ENCODE measurements around the gene PCK1. TPM values are rescaled to one million over a fixed set of nuclear protein-coding genes. Genes with fewer than 3 reads are reported as not detected.

PCK1 gene
- total RNA-seq, 4 donors from 2014 or later: 16.1 to 131 (median 65.2) TPM

DNA sequence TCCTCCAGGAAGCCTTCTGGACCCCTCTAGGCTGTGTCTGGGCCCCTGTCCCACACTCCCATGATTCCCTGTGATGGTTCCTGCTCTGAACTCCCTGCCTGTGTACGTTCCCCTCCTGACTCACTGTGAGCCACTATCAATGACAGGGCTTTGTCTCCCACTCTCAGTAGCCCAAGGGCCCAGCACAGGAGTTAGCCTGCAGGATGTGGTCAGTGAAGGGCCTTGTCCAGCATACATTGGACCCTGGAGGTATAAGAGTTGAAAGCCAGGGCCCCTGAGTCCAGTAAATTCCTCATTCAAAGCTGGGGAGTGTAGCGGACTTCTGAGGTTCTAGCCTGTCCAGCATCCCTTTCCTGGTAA is 40.3 kb downstream of the PCK1 start:
- WGBS, 2 donors: 83% methylated on average over 2 of the region's 2 CpGs

DNA sequence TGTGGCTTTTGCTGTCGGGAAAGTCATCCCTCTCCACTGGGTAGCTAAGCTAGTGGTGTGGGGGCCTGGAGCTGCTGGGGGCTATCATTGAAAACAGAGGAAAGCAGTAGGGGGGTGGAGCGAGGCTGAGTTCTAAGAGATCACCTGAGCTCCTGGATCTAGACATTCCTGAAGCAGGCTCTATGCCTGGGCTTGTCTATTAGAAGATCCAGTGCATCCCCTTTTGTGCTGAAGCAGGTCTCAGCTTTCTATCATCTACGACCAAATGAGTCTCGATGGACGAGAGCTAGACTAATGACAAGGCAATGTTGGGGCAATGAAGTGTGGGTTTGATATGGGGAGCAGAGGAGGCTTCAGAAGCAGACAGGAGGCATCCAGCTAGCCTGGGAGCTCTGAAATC is 40.8 kb downstream of the PCK1 start:
- 75 to 94% methylated on average over 5 of the region's 5 CpGs for WGBS, 2 donors
- TF ChIP-seq, protein P1, sequence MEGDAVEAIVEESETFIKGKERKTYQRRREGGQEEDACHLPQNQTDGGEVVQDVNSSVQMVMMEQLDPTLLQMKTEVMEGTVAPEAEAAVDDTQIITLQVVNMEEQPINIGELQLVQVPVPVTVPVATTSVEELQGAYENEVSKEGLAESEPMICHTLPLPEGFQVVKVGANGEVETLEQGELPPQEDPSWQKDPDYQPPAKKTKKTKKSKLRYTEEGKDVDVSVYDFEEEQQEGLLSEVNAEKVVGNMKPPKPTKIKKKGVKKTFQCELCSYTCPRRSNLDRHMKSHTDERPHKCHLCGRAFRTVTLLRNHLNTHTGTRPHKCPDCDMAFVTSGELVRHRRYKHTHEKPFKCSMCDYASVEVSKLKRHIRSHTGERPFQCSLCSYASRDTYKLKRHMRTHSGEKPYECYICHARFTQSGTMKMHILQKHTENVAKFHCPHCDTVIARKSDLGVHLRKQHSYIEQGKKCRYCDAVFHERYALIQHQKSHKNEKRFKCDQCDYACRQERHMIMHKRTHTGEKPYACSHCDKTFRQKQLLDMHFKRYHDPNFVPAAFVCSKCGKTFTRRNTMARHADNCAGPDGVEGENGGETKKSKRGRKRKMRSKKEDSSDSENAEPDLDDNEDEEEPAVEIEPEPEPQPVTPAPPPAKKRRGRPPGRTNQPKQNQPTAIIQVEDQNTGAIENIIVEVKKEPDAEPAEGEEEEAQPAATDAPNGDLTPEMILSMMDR (IDR thresholded peaks at IDR 0.05): no peak
- TF ChIP-seq EP300 (IDR thresholded peaks at IDR 0.05) (no peak), POLR2A (IDR thresholded peaks at IDR 0.05) (no peak)
- Histone ChIP-seq H3K27ac (no peak overlapping the region), H3K27me3 (no peaks in the 10 kb centered on the region), H3K4me3 (no peak overlapping the region), H3K4me1 (peaks cover 0 to 6% (median 5%) of the 10 kb centered on the region in 4 donors), H3K36me3 (no peaks in the 10 kb centered on the region), H3K9me3 (no peaks in the 10 kb centered on the region)
- no peak for DNase-seq (ENCODE audit: low spot score in 2 of 2)

More for the DNA sequence above, 40.3 kb downstream of the PCK1 start:
- peaks cover 0 to 11% (median 6%) of the 10 kb centered on the region in 4 donors for H3K4me1 ChIP-seq
- no peak for TF ChIP-seq EP300 (IDR thresholded peaks at IDR 0.05)
- H3K27ac ChIP-seq: no peak overlapping the region
- no peaks in the 10 kb centered on the region for H3K36me3 ChIP-seq
- H3K27me3 ChIP-seq: no peaks in the 10 kb centered on the region
- no peak for DNase-seq (ENCODE audit: low spot score in 2 of 2)
- no peaks in the 10 kb centered on the region for H3K9me3 ChIP-seq
- no peak overlapping the region for H3K4me3 ChIP-seq

DNA sequence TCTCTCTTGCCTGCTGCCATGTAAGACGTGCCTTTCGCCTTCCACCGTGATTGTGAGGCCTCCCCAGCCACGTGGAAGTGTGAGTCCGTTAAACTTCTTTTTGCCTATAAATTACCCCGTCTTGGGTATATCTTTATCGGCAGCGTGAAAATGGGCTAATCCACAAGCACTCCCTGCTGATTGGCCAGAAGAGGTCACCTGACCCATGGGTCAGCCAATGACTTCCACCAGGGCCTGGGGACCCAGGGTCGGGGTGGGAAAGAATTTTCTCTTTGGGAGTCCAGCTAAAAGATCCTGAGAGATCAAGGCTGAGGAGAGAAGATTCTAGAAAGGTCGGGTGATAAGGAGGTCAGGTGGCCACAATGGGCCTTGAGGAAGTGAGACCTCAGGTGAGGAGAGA is 42.2 kb downstream of the PCK1 start:
- 92 to 93% methylated on average over 10 of the region's 10 CpGs for WGBS, 2 donors
- DNase-seq (ENCODE audit: low spot score in 2 of 2): no peak
- Histone ChIP-seq H3K4me3 (no peak overlapping the region), H3K36me3 (no peaks in the 10 kb centered on the region), H3K4me1 (no peaks in the 10 kb centered on the region), H3K27me3 (no peaks in the 10 kb centered on the region), H3K27ac (no peak overlapping the region), H3K9me3 (no peaks in the 10 kb centered on the region)
- TF ChIP-seq, protein P1 (IDR thresholded peaks at IDR 0.05): no peak
- TF ChIP-seq POLR2A (IDR thresholded peaks at IDR 0.05) (no peak), EP300 (IDR thresholded peaks at IDR 0.05) (no peak)

DNA sequence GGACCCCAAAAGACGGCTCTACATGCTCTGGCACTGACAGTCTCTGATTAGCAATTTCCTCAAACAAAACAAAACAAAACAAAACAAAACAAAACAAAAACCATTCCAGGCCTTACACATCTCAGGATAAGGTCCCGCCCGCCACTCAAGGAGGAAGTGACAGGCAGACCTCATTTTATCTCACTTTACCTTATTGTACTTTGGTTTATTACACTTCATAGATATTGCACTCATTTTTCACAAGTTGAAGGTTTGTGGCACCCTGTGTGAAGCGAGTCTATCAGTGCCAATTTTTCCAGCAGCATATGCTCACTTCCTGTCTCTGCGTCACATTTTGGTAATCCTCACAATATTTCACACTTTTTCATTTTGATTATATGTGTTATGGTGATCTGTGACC is 44.1 kb downstream of the PCK1 start:
- TF ChIP-seq EP300 (IDR thresholded peaks at IDR 0.05): no peak
- no peak for TF ChIP-seq POLR2A (IDR thresholded peaks at IDR 0.05)
- TF ChIP-seq, protein P1 (IDR thresholded peaks at IDR 0.05): no peak
- Histone ChIP-seq H3K4me3 (no peak overlapping the region), H3K36me3 (no peaks in the 10 kb centered on the region), H3K9me3 (no peaks in the 10 kb centered on the region), H3K27ac (peak overlapping the region in 1 of 4 donors; percentile 52), H3K4me1 (no peaks in the 10 kb centered on the region), H3K27me3 (peaks cover 0 to 12% of the 10 kb centered on the region in 2 donors)
- 86 to 87% methylated on average over 5 of the region's 5 CpGs for WGBS, 2 donors
- DNase-seq (ENCODE audit: low spot score in 2 of 2): no peak

DNA sequence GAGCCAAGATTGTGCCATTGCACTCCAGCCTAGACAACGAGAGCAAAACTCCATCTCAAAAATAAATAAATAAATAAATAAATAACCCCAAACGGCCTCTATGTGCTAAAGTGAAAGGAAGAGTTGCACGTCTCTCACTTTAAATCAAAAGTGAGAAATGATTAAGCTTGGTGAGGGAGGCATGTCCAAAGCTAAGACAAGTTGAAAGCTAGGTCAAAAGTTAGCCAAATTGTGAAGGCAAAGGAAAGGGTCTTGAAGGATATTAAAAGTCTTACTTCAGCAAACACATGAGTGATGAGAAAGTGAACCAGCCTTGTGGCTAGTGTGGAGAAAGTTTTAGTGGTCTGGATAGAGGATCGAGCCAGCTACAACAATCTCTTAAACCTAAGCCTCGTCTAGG is 45.0 kb downstream of the PCK1 start:
- no peak for DNase-seq (ENCODE audit: low spot score in 2 of 2)
- Histone ChIP-seq H3K27ac (no peak overlapping the region), H3K36me3 (no peaks in the 10 kb centered on the region), H3K9me3 (no peaks in the 10 kb centered on the region), H3K27me3 (peaks cover 0 to 12% of the 10 kb centered on the region in 2 donors), H3K4me3 (no peak overlapping the region), H3K4me1 (no peaks in the 10 kb centered on the region)
- TF ChIP-seq, protein P1 (IDR thresholded peaks at IDR 0.05): no peak
- TF ChIP-seq POLR2A (IDR thresholded peaks at IDR 0.05) (no peak), EP300 (IDR thresholded peaks at IDR 0.05) (no peak)
- WGBS, 2 donors: 75 to 85% methylated on average over 5 of the region's 5 CpGs

DNA sequence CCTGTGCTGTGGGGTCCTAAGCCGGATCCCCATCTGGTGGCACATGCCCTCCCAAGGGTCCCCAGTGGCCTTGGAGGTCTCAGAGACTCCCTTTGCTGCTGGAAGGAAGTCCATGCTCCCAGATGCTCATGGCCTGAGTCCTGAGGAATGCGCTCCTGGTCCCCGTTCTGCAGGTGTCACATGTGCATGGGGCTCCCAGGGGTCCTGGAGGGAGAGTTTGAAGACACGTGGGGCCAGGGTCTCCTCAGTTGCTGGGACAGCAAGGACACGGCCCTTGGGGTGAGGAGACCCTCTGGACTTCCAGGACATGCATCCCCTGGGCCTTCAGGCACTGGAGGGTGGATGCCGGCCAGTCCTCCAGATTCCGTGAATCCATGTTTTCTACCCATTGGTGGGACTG is 47.6 kb downstream of the PCK1 start:
- no peaks in the 10 kb centered on the region for H3K36me3 ChIP-seq
- DNase-seq (ENCODE audit: low spot score in 2 of 2): no peak
- WGBS, 2 donors: 92 to 95% methylated on average over 4 to 5 of the region's 7 CpGs
- no peak for TF ChIP-seq POLR2A (IDR thresholded peaks at IDR 0.05)
- TF ChIP-seq, protein P1 (IDR thresholded peaks at IDR 0.05): no peak
- TF ChIP-seq EP300 (IDR thresholded peaks at IDR 0.05): no peak
- no peaks in the 10 kb centered on the region for H3K9me3 ChIP-seq
- peaks cover 0 to 12% of the 10 kb centered on the region in 2 donors for H3K27me3 ChIP-seq
- H3K27ac ChIP-seq: no peak overlapping the region
- peaks cover 0 to 5% (median 0%) of the 10 kb centered on the region in 4 donors for H3K4me1 ChIP-seq
- no peak overlapping the region for H3K4me3 ChIP-seq

Measured in tibial nerve (tissue), 4 donors.